Chondrocyte (in vitro differentiated cells): ENCODE measurements around the gene RAB7B. TPM values are rescaled to one million over a fixed set of nuclear protein-coding genes. Genes with fewer than 3 reads are reported as not detected.
"Not testable (repeated sequence)": the region's sequence is repeated elsewhere in the genome, so short reads cannot be mapped to it uniquely, and the experiment has no call there.

Experiments used
- DNase-seq: peaks from one replicate; pipeline ENCODE4 v3.0.0; 2021; ENCODE audit warnings: mixed read lengths, low spot score
- H3K27ac Mint-ChIP-seq: one replicate; pipeline ENCODE4 v1.8.0; 2021; ENCODE audit warnings: mild to moderate bottlenecking, moderate library complexity, mixed read lengths; ENCODE audit not compliant: unreplicated experiment
- H3K27me3 Mint-ChIP-seq: 2 replicates; pipeline ENCODE4 v1.8.0; 2021; ENCODE audit warnings: low read depth, mixed read lengths
- H3K36me3 Mint-ChIP-seq: 2 replicates; pipeline ENCODE4 v1.8.0; 2021; ENCODE audit warnings: low read depth, mixed read lengths
- H3K4me1 Mint-ChIP-seq: 2 replicates; pipeline ENCODE4 v1.8.0; 2021; ENCODE audit warnings: low read depth, mild to moderate bottlenecking, mixed read lengths
- H3K4me3 Mint-ChIP-seq: one replicate; pipeline ENCODE4 v1.8.0; 2021; ENCODE audit warnings: mild to moderate bottlenecking, moderate library complexity, mixed read lengths; ENCODE audit not compliant: unreplicated experiment
- H3K9me3 Mint-ChIP-seq: 2 replicates; pipeline ENCODE4 v1.8.0; 2021; ENCODE audit warnings: low read depth, mixed read lengths
- CTCF ChIP-seq: fragments of 200-600 bp; sonication (generic); IDR thresholded peaks from 2 replicates; pipeline ENCODE4 v1.5.0; 2021; ENCODE audit warnings: antibody characterized with exemption, mild to moderate bottlenecking, moderate library complexity
- total RNA-seq: library from RNA; stranded (reverse); gene quantifications from 3 replicates; pipeline ENCODE4 v1.2.1, GENCODE V29; 2021

Gene RAB7B
- total RNA-seq, 1 donor from 2014 or later: 4.5 TPM

GRCh38 chr1:206001476-206001888 lies 1.7 kb downstream of the RAB7B start:
- peaks cover 3% of the 10 kb centered on the region for H3K9me3 Mint-ChIP-seq
- peaks cover 6% of the 10 kb centered on the region for H3K36me3 Mint-ChIP-seq
- H3K27ac Mint-ChIP-seq: peak overlapping the region; percentile 90
- H3K4me1 Mint-ChIP-seq: peaks cover 58% of the 10 kb centered on the region
- DNase-seq: no peak
- peak overlapping the region; percentile 60 for H3K4me3 Mint-ChIP-seq
- peak; percentile 25 for TF ChIP-seq CTCF
- no peaks in the 10 kb centered on the region for H3K27me3 Mint-ChIP-seq

GRCh38 chr1:206000641-206001339 lies 2.4 kb downstream of the RAB7B start:
- TF ChIP-seq CTCF: no peak
- Mint-ChIP-seq H3K9me3 (peaks cover 3% of the 10 kb centered on the region), H3K27ac (peak overlapping the region; percentile 90), H3K4me3 (no peak overlapping the region), H3K4me1 (peaks cover 58% of the 10 kb centered on the region), H3K27me3 (no peaks in the 10 kb centered on the region), H3K36me3 (peaks cover 7% of the 10 kb centered on the region)
- DNase-seq: no peak

GRCh38 chr1:205998457-205999241 lies 4.5 kb downstream of the RAB7B start:
- Mint-ChIP-seq H3K4me1 (peaks cover 47% of the 10 kb centered on the region), H3K4me3 (no peak overlapping the region)

GRCh38 chr1:205996641-205997040 lies 6.6 kb downstream of the RAB7B start:
- not testable (repeated sequence) for H3K27me3 Mint-ChIP-seq, H3K27ac Mint-ChIP-seq, H3K4me3 Mint-ChIP-seq, H3K9me3 Mint-ChIP-seq, DNase-seq
- Mint-ChIP-seq H3K36me3 (peaks cover 21% of the 10 kb centered on the region), H3K4me1 (peaks cover 27% of the 10 kb centered on the region)

More at GRCh38 chr1:205998457-205999241, 4.5 kb downstream of the RAB7B start:
- no peak for DNase-seq
- Mint-ChIP-seq H3K27ac (peak overlapping the region; percentile 74), H3K36me3 (peaks cover 10% of the 10 kb centered on the region), H3K9me3 (peaks cover 3% of the 10 kb centered on the region), H3K27me3 (no peaks in the 10 kb centered on the region)
- TF ChIP-seq CTCF: no peak

- H3K4me1 Mint-ChIP-seq: peaks cover 20% of the 10 kb centered on the region
- H3K4me3 Mint-ChIP-seq: no peak overlapping the region
- no peaks in the 10 kb centered on the region for H3K27me3 Mint-ChIP-seq
Observed at GRCh38 chr1:205994346-205994745, 8.8 kb downstream of the RAB7B start.

More at GRCh38 chr1:205994346-205994745, 8.8 kb downstream of the RAB7B start:
- no peak for DNase-seq
- TF ChIP-seq CTCF: no peak
- H3K36me3 Mint-ChIP-seq: peaks cover 34% of the 10 kb centered on the region
- H3K9me3 Mint-ChIP-seq: peaks cover 3% of the 10 kb centered on the region
- no peak overlapping the region for H3K27ac Mint-ChIP-seq
